Breast epithelium (tissue), 3 donors: ENCODE results near the gene MAS1.

ENCODE experiments used
- POLR2A ChIP-seq: fragments of 450-650 bp; IDR thresholded peaks from one replicate; pipeline ENCODE4 v1.6.1; 2016; ENCODE audit warnings: antibody characterized with exemption, mild to moderate bottlenecking, moderate library complexity
- POLR2AphosphoS5 ChIP-seq, 3 donors: sonication (generic); formaldehyde crosslinking; IDR thresholded peaks; one replicate each; pipeline ENCODE4 v1.6.1; 2017; ENCODE audit warnings: antibody characterized with exemption in 3 of 3
- TF ChIP-seq, protein P1 (sequence below), 3 donors: fragments of 450-650 bp; IDR thresholded peaks; one replicate each; pipeline ENCODE4 v1.5.1; 2016 to 2017; ENCODE audit warnings: antibody characterized with exemption in 3 of 3, mild to moderate bottlenecking in 3 of 3, moderate library complexity in 3 of 3

DNA sequence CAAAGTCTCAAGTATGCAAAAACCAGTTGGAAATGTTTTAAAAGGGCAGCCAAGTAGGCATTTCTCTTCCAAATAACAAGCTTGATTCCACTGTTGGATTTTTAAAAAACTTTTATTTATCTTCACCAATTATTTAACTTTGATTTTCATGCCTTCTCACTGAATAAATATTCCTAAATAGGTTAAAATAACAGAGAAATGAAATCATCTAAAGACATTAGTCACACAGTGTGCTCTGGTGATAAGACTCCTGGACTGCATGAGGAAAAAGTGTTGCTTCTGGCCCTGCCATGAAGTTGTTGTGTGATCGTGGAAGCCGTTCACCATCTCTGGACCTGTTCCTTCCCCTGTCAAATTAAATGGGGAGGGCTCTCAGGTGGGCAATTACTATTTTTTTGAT, 44.3 kb downstream of the MAS1 start:
- TF ChIP-seq, protein P1, sequence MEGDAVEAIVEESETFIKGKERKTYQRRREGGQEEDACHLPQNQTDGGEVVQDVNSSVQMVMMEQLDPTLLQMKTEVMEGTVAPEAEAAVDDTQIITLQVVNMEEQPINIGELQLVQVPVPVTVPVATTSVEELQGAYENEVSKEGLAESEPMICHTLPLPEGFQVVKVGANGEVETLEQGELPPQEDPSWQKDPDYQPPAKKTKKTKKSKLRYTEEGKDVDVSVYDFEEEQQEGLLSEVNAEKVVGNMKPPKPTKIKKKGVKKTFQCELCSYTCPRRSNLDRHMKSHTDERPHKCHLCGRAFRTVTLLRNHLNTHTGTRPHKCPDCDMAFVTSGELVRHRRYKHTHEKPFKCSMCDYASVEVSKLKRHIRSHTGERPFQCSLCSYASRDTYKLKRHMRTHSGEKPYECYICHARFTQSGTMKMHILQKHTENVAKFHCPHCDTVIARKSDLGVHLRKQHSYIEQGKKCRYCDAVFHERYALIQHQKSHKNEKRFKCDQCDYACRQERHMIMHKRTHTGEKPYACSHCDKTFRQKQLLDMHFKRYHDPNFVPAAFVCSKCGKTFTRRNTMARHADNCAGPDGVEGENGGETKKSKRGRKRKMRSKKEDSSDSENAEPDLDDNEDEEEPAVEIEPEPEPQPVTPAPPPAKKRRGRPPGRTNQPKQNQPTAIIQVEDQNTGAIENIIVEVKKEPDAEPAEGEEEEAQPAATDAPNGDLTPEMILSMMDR (IDR thresholded peaks at IDR 0.05): no peak
- TF ChIP-seq POLR2AphosphoS5 (IDR thresholded peaks at IDR 0.05) (no peak), POLR2A (no peak)
